GM12874 (cell line): ENCODE results near the gene CDC42BPB.

Source experiments
- TF ChIP-seq, protein P1 (sequence below): IDR thresholded peaks from 2 replicates; pipeline ENCODE4 v1.5.1; 2011; ENCODE audit warnings: low read depth, mild to moderate bottlenecking, control low read depth, low read length, moderate library complexity; ENCODE audit not compliant: insufficient read depth

Gene CDC42BPB

DNA sequence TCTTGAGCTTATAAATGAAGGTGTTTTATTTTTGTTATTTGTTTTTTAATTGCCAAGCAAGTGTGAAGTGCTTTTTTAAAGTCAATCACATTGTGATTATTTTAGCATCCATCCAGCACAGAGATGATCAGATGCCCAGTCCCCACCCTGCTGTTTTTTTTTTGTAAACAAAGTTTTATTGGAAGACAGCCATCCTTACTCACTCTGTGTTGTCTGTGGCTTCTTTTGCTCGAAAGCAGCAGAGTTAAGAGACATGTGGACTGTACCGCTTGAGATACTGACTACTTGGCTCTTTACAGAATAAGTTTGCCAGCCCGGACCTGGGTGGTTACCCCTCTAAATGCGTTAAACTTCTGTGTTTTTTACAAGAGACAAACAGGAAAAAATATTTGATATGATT, 165.8 kb downstream of the CDC42BPB start:
- TF ChIP-seq, protein P1, sequence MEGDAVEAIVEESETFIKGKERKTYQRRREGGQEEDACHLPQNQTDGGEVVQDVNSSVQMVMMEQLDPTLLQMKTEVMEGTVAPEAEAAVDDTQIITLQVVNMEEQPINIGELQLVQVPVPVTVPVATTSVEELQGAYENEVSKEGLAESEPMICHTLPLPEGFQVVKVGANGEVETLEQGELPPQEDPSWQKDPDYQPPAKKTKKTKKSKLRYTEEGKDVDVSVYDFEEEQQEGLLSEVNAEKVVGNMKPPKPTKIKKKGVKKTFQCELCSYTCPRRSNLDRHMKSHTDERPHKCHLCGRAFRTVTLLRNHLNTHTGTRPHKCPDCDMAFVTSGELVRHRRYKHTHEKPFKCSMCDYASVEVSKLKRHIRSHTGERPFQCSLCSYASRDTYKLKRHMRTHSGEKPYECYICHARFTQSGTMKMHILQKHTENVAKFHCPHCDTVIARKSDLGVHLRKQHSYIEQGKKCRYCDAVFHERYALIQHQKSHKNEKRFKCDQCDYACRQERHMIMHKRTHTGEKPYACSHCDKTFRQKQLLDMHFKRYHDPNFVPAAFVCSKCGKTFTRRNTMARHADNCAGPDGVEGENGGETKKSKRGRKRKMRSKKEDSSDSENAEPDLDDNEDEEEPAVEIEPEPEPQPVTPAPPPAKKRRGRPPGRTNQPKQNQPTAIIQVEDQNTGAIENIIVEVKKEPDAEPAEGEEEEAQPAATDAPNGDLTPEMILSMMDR = no peak

DNA sequence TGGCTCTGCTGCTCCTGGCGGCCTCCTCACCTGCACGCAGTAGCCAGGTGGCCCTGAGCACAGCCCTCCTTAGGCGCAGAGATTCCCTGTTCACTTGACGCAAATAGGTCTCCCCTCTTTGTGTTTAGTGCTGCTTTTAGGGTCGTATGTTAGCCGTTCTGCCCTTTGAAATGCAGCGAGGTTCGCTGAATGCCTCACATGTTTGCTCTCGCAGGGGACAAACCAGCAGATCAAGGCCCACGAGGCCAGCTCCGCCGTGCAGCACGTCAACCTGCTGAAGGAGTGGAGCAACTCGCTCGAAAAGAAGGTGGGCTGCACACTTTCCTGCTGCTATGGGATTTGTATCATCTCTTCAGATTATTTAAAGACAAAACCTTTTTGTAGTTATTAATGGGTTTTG, 166.2 kb downstream of the CDC42BPB start:
- TF ChIP-seq, protein P1 = no peak

DNA sequence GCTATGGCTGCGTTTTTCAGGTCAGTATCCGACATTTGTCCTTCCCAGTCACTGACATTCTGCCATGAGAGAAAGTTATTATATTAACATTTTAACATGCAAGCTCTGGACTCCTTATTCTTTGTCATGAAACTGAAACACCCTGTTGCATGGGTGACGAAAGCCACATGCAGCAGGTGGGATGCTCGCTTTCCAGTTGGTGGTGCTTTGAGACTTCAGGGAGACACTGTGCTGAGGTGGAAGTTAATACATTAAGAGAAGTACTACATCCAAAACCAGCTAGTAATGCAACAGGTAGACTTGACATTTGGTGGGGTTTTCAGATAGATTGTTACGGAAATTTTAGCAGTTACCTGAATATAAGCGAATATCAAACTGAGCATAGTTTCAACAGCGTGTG, 167.7 kb downstream of the CDC42BPB start:
- TF ChIP-seq, protein P1 = no peak

DNA sequence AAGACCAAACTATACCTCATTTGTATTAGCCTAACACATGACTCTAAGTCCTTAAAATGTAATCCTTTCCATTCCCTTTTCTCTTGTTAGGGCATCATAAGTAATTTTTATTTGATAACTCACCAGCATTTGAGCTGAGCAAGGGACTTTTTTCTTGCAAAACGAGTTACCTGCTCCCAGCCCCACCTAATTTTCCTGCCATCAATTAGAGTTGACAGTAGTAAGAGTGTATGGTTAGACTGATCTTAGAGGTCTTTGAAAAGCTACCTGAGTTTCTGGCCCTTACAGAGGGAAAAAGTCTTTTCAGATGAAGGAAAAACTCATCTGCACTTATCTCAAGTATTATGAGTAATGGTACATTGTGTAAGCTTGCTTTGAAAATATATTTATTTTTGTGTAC, 168.6 kb downstream of the CDC42BPB start:
- TF ChIP-seq, protein P1 = no peak

DNA sequence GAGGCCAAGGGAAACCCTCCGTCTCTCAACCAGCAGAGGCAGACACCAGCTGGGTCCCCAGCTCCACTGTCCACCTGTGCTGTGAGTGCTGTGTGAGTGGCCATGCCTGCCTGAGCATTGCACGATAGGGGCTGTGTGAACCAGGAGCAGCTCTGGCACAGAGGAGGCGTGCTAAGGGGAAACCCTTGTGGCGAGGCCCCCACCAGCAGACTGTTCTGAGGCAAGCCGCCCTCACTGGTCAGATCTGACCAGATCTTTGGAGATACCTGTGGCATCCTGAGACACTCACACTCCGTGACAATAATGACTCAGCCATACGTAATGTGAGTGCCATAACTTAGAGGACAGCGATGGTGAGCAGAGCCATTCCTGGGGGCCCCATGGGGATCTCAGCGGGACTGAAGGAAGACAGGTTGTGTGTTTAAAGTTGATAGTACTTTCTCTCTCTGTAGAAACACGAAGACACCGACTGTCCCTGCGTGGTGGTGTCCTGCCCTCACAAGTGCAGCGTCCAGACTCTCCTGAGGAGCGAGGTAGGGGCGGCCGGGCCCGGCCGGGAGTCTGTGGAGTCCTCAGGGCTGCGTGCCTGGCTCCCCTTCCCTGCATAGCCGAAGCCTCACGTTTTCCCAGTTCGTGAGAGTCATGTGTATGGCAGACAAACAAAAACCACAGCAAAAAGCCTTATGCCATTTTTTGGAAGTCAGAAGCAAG, 171.5 kb downstream of the CDC42BPB start:
- TF ChIP-seq, protein P1 = no peak

DNA sequence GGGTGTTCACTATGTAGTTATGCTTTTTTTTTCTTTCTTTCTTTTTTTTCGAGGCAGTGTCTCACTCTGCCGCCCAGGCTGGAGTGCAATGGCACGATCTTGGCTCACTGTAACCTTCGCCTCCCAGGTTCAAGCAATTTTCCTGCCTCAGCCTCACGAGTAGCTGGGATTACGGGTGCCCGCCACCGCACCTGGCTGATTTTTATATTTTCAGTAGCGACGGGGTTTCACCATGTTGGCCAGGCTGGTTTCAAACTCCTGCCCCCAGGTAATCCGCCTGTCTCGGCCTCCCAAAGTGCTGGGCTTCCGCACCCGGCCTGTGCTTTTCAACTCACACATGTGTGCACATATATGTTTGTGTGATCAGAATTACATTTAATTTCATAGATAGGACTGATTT, 173.8 kb downstream of the CDC42BPB start:
- TF ChIP-seq, protein P1 = no peak

DNA sequence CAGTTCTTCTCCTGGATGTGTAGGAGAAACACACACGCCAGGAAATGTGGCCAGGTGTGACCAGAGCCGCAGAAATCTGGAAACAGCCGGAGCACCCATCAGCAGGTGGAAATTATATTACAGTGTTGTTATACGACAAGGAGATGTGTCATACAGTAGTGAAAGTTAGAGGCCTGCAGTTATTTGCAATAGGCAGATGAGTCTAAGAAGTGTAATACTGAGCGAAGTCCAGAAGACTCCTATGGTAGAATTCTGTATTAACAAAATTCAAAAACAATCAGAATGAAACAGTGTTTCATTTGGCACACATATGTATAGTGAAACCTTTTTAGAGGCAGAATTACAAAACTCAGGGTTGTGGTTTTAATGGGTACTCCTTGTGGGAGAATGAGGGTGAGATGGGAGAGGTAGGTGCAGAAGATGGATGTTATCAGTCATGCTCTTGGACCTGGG, 174.2 kb downstream of the CDC42BPB start:
- TF ChIP-seq, protein P1 = no peak
